ENCODE measurements around the gene LARP1.

The LARP1 gene

DNA sequence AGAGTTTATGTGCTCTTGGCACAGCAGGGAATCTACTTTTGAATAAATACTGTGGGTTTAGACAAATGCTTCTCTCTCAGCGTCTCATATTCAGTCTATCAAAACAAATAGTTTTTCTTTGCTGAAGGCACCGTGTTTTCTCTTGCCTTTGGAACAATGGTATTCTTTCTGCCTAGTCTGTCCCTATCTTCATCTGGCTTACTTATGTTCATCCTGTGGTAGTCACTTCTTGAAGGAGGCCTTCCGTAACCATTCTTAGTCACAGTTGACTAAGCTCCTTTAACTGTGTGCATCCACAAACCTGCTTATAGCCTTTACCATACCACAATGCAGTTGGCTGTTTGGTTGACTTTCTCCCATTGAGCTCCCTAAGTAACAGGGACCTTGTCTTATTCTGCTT, 45.9 kb downstream of the LARP1 start:
- H3K36me3 ChIP-seq (ENCODE audit: low read length), result peaks cover 71% of the 10 kb centered on the region

DNA sequence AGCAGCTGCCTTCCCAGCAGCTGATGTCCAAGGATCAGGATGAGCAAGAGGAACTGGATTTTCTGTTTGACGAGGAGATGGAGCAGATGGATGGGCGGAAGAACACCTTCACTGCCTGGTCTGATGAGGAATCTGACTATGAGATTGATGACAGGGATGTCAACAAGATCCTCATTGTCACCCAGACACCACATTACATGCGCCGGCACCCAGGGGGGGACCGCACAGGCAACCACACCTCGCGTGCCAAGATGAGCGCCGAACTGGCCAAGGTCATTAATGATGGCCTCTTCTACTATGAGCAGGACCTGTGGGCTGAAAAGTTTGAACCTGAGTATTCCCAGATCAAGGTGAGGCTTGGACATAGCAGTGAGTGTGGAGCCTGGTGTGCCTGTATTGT, 46.9 kb downstream of the LARP1 start:
- Histone ChIP-seq H3K9ac (ENCODE audit: low read length) (no peak overlapping the region), H3K27ac (ENCODE audit: low read depth, low read length) (no peak overlapping the region), H3K9me2 (replicated peaks; ENCODE audit: insufficient read depth, low read length) (no peaks in the 10 kb centered on the region), H3K36me3 (ENCODE audit: low read length) (peaks cover 71% of the 10 kb centered on the region), H3K79me2 (ENCODE audit: insufficient read depth, low read length) (no peaks in the 10 kb centered on the region; the same call in 1 of the 2 replicates), H3F3A (ENCODE audit: insufficient read depth) (peaks cover 3% of the 10 kb centered on the region; the same call in 1 of the 2 replicates), H3K4me3 (ENCODE audit: insufficient read depth, low read length, poor library complexity, severe bottlenecking) (no peak overlapping the region), H3K4me2 (ENCODE audit: low read depth, low read length, poor library complexity, severe bottlenecking) (no peak overlapping the region), H3K9me3 (ENCODE audit: insufficient read depth, low read length) (no peaks in the 10 kb centered on the region), H2AFZ (ENCODE audit: low read depth, low read length, severe bottlenecking) (no peak overlapping the region), H3K27me3 (ENCODE audit: low read length) (no peaks in the 10 kb centered on the region), H4K20me1 (ENCODE audit: low read depth, low read length) (peaks cover 11% of the 10 kb centered on the region)
- TF ChIP-seq EZH2phosphoT487 (conservative IDR thresholded peaks at IDR 0.05; ENCODE audit: low read length), result no peak
- TF ChIP-seq, protein P1, sequence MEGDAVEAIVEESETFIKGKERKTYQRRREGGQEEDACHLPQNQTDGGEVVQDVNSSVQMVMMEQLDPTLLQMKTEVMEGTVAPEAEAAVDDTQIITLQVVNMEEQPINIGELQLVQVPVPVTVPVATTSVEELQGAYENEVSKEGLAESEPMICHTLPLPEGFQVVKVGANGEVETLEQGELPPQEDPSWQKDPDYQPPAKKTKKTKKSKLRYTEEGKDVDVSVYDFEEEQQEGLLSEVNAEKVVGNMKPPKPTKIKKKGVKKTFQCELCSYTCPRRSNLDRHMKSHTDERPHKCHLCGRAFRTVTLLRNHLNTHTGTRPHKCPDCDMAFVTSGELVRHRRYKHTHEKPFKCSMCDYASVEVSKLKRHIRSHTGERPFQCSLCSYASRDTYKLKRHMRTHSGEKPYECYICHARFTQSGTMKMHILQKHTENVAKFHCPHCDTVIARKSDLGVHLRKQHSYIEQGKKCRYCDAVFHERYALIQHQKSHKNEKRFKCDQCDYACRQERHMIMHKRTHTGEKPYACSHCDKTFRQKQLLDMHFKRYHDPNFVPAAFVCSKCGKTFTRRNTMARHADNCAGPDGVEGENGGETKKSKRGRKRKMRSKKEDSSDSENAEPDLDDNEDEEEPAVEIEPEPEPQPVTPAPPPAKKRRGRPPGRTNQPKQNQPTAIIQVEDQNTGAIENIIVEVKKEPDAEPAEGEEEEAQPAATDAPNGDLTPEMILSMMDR (IDR thresholded peaks at IDR 0.05; ENCODE audit: insufficient read depth, low read length, poor library complexity, severe bottlenecking), result no peak

More for the DNA sequence above, 45.9 kb downstream of the LARP1 start:
- no peaks in the 10 kb centered on the region for H3K27me3 ChIP-seq (ENCODE audit: low read length)
- no peaks in the 10 kb centered on the region for H3K9me3 ChIP-seq (ENCODE audit: insufficient read depth, low read length)
- no peak for TF ChIP-seq EZH2phosphoT487 (conservative IDR thresholded peaks at IDR 0.05; ENCODE audit: low read length)
- TF ChIP-seq, protein P1 (IDR thresholded peaks at IDR 0.05; ENCODE audit: insufficient read depth, low read length, poor library complexity, severe bottlenecking), result no peak
- H3K4me2 ChIP-seq (ENCODE audit: low read depth, low read length, poor library complexity, severe bottlenecking), result no peak overlapping the region
- peaks cover 7% of the 10 kb centered on the region; the same call in 1 of the 2 replicates for H3F3A ChIP-seq (ENCODE audit: insufficient read depth)
- H2AFZ ChIP-seq (ENCODE audit: low read depth, low read length, severe bottlenecking), result no peak overlapping the region
- H3K9me2 ChIP-seq (replicated peaks; ENCODE audit: insufficient read depth, low read length), result no peaks in the 10 kb centered on the region
- H3K27ac ChIP-seq (ENCODE audit: low read depth, low read length), result no peak overlapping the region
- no peak overlapping the region for H3K9ac ChIP-seq (ENCODE audit: low read length)
- H3K4me3 ChIP-seq (ENCODE audit: insufficient read depth, low read length, poor library complexity, severe bottlenecking), result no peak overlapping the region
- peaks cover 6% of the 10 kb centered on the region for H4K20me1 ChIP-seq (ENCODE audit: low read depth, low read length)
- H3K79me2 ChIP-seq (ENCODE audit: insufficient read depth, low read length), result peaks cover 7% of the 10 kb centered on the region; the same call in 1 of the 2 replicates

DNA sequence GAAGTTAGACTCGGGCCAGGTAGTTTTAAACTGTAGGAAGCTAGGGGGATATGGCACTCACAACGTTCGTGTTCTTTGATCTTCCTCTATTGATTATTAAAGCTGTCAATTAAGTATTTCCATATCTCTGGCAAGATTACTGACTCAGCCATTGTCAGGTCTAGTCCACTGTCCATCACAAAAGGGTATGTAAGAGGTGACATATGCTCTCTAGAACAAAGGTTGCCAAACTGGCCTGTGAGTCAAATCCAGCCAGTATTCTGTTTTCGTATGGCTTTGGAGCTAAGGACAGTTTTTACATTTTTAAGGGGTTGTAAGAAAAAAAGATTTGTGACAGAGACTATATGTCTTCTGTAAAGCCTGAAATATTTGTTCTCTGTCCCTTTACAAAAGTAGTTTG, 51.0 kb downstream of the LARP1 start:
- Histone ChIP-seq H3K36me3 (ENCODE audit: low read length) (peaks cover 69% of the 10 kb centered on the region), H4K20me1 (ENCODE audit: low read depth, low read length) (peaks cover 7% of the 10 kb centered on the region), H3K27me3 (ENCODE audit: low read length) (no peaks in the 10 kb centered on the region), H3K9me3 (ENCODE audit: insufficient read depth, low read length) (no peaks in the 10 kb centered on the region), H3K9me2 (replicated peaks; ENCODE audit: insufficient read depth, low read length) (no peaks in the 10 kb centered on the region), H3K27ac (ENCODE audit: low read depth, low read length) (no peak overlapping the region), H3K4me3 (ENCODE audit: insufficient read depth, low read length, poor library complexity, severe bottlenecking) (no peak overlapping the region), H3K79me2 (ENCODE audit: insufficient read depth, low read length) (no peaks in the 10 kb centered on the region; the same call in 1 of the 2 replicates), H3K9ac (ENCODE audit: low read length) (no peak overlapping the region), H3K4me2 (ENCODE audit: low read depth, low read length, poor library complexity, severe bottlenecking) (no peak overlapping the region), H2AFZ (ENCODE audit: low read depth, low read length, severe bottlenecking) (no peak overlapping the region), H3F3A (ENCODE audit: insufficient read depth) (peaks cover 14% of the 10 kb centered on the region; the same call in 1 of the 2 replicates)
- TF ChIP-seq EZH2phosphoT487 (conservative IDR thresholded peaks at IDR 0.05; ENCODE audit: low read length), result no peak
- TF ChIP-seq, protein P1 (IDR thresholded peaks at IDR 0.05; ENCODE audit: insufficient read depth, low read length, poor library complexity, severe bottlenecking), result no peak
